Prostate gland (tissue), 2 donors: ENCODE results near the gene HTR1D. TPM values are rescaled to one million over a fixed set of nuclear protein-coding genes. Genes with fewer than 3 reads are reported as not detected.

Source experiments
- DNase-seq: peaks from one replicate; pipeline ENCODE4 v3.0.0-alpha.2; 2019; ENCODE audit warnings: low spot score
- H3K27ac ChIP-seq, 2 donors: fragments of 200-600 bp; sonication (generic); 2 replicates each; pipeline ENCODE4 v1.5.1; 2017 to 2019
- H3K27me3 ChIP-seq: fragments of 200-600 bp; sonication (generic); replicated peaks from 2 replicates; pipeline ENCODE4 v1.5.1; 2019; ENCODE audit not compliant: insufficient read depth
- H3K36me3 ChIP-seq, 2 donors: fragments of 200-600 bp; sonication (generic); 1 replicate in 1 of 2; 2 replicates in 1 of 2; pipeline versions ENCODE4 v1.5.1 to v1.8.1; 2017 to 2019
- H3K4me1 ChIP-seq: fragments of 200-600 bp; sonication (generic); replicated peaks from 2 replicates; pipeline ENCODE4 v1.5.1; 2019
- H3K4me3 ChIP-seq, 2 donors: fragments of 200-600 bp; sonication (generic); 2 replicates each; pipeline ENCODE4 v1.5.1; 2017 to 2019
- H3K9me3 ChIP-seq: fragments of 200-600 bp; sonication (generic); 2 replicates; pipeline ENCODE4 v1.5.1; 2017
- POLR2A ChIP-seq: fragments of 450-650 bp; IDR thresholded peaks from one replicate; pipeline ENCODE4 v1.6.1; 2016; ENCODE audit warnings: antibody characterized with exemption, mild to moderate bottlenecking
- POLR2AphosphoS5 ChIP-seq: sonication (generic); formaldehyde crosslinking; IDR thresholded peaks from one replicate; pipeline ENCODE4 v1.6.1; 2017; ENCODE audit warnings: antibody characterized with exemption
- WGBS: methylation state at CpG from one replicate; pipeline ENCODE4 v1.1.5; 2018; 5-methylcytosine and 5-hydroxymethylcytosine counted together
- intact Hi-C: fragments of 100-400 bp; cut with DNase I; formaldehyde crosslinking; loops from one replicate; pipeline ENCODE4 v1.14.2; 2022
- total RNA-seq, 2 donors: library from RNA; depleted of rRNA; stranded (reverse); fragments of >200 nt; gene quantifications; one replicate each; pipeline ENCODE4 v1.1.0, GENCODE V29; 2016
- TF ChIP-seq, protein P1 (sequence below), 4 experiments: fragments of 200-600 bp in 2 of 4; fragments of 450-650 bp in 2 of 4; sonication (generic) in 2 of 4; IDR thresholded peaks; 1 replicate in 3 of 4; 2 replicates in 1 of 4; pipeline ENCODE4 v1.5.1; 2016 to 2019; ENCODE audit warnings: antibody characterized with exemption in 4 of 4, mild to moderate bottlenecking in 2 of 4, moderate library complexity in 2 of 4

The HTR1D gene
- total RNA-seq, 2 donors from 2014 or later = 0.09 to 0.28 TPM

- intact Hi-C loops = no loop called here
- Histone ChIP-seq H3K4me1 (no peaks in the 10 kb centered on the region), H3K27me3 (no peaks in the 10 kb centered on the region), H3K9me3 (no peaks in the 10 kb centered on the region), H3K4me3 (no peak overlapping the region), H3K36me3 (no peaks in the 10 kb centered on the region), H3K27ac (no peak overlapping the region)
- DNase-seq = no peak
- WGBS = 87% methylated on average over 5 of the region's 5 CpGs
- no peak for TF ChIP-seq POLR2AphosphoS5
- TF ChIP-seq POLR2A = no peak
- TF ChIP-seq, protein P1, sequence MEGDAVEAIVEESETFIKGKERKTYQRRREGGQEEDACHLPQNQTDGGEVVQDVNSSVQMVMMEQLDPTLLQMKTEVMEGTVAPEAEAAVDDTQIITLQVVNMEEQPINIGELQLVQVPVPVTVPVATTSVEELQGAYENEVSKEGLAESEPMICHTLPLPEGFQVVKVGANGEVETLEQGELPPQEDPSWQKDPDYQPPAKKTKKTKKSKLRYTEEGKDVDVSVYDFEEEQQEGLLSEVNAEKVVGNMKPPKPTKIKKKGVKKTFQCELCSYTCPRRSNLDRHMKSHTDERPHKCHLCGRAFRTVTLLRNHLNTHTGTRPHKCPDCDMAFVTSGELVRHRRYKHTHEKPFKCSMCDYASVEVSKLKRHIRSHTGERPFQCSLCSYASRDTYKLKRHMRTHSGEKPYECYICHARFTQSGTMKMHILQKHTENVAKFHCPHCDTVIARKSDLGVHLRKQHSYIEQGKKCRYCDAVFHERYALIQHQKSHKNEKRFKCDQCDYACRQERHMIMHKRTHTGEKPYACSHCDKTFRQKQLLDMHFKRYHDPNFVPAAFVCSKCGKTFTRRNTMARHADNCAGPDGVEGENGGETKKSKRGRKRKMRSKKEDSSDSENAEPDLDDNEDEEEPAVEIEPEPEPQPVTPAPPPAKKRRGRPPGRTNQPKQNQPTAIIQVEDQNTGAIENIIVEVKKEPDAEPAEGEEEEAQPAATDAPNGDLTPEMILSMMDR (IDR thresholded peaks at IDR 0.05) = no peak
These were observed 22.5 kb upstream of the HTR1D start for GRCh38 chr1:23239638-23240295.

- Histone ChIP-seq H3K9me3 (no peaks in the 10 kb centered on the region), H3K27me3 (no peaks in the 10 kb centered on the region), H3K36me3 (no peaks in the 10 kb centered on the region), H3K27ac (no peak overlapping the region), H3K4me3 (no peak overlapping the region), H3K4me1 (no peaks in the 10 kb centered on the region)
- no peak for DNase-seq
- WGBS = 89% methylated on average over 2 of the region's 2 CpGs
- intact Hi-C loops = no loop called here
- TF ChIP-seq POLR2AphosphoS5 (no peak), POLR2A (no peak)
- TF ChIP-seq, protein P1 (IDR thresholded peaks at IDR 0.05) = no peak
These were observed 21.3 kb upstream of the HTR1D start for GRCh38 chr1:23238565-23238964.

DNA sequence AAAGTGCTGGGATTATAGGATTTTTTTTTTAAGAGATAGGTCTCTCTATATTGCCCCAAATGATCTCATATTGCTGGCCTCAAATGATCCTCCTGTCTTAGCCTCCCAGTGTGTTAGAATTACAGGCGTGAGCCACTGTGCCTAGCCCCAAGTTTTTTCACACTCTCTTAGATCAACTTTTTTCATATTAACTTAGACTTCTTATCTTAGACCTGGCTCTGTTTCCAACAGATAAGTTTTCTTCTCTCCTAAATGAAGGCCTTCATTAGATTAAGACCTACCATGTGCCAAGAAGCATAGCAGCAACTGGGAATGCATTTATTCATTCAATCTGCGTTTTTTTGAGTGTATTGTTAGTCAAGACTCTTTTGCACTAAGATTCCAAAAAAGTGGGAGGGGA lies 20.2 kb upstream of the HTR1D start:
- 81% methylated on average over 2 of the region's 2 CpGs for WGBS

DNA sequence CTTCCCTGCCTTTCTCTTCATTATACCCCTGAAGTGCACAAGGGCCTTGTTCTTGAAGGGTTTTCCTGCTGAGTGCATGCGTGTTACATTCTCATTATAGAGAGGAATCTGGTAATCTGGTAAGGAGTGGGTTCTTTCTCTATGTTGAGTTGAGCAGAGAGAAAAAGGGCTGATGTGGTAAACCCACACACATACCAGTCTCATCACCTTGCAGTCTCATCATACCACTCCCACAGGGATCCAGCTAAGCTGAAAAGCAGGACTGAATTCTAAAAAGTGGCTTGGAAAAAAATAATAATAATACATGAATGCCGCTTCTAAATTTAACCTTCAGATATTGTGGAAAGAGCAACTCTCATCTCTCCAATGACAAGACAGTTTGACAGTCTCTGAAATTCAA lies 10.5 kb upstream of the HTR1D start:
- H3K27me3 ChIP-seq = no peaks in the 10 kb centered on the region
- H3K27ac ChIP-seq = no peak overlapping the region
- WGBS = 86% methylated on average over 2 of the region's 2 CpGs
- H3K36me3 ChIP-seq = no peaks in the 10 kb centered on the region
- intact Hi-C loops = no loop called here
- H3K9me3 ChIP-seq = no peaks in the 10 kb centered on the region
- H3K4me3 ChIP-seq = no peak overlapping the region
- DNase-seq = no peak
- H3K4me1 ChIP-seq = no peaks in the 10 kb centered on the region
- TF ChIP-seq POLR2AphosphoS5 (no peak), POLR2A (no peak)
- TF ChIP-seq, protein P1 (IDR thresholded peaks at IDR 0.05) = no peak

More for the DNA sequence above, 20.2 kb upstream of the HTR1D start:
- H3K36me3 ChIP-seq = no peaks in the 10 kb centered on the region
- H3K9me3 ChIP-seq = no peaks in the 10 kb centered on the region
- H3K27me3 ChIP-seq = no peaks in the 10 kb centered on the region
- intact Hi-C loops = no loop called here
- TF ChIP-seq, protein P1 (IDR thresholded peaks at IDR 0.05) = no peak
- no peak for TF ChIP-seq POLR2A
- no peak for TF ChIP-seq POLR2AphosphoS5
- no peaks in the 10 kb centered on the region for H3K4me1 ChIP-seq
- H3K27ac ChIP-seq = no peak overlapping the region
- no peak overlapping the region for H3K4me3 ChIP-seq
- no peak for DNase-seq
